Stimulated activated CD8-positive, alpha-beta memory T cell treated with anti-CD3 and anti-CD28 coated beads, Interleukin-15, amount 100 ng/mL, for 1 hour (primary cell): Measurements from ENCODE around the gene NPAS2.

Experiments used
- DNase-seq: peaks from one replicate; pipeline ENCODE4 v3.0.0-alpha.2; 2020; ENCODE audit warnings: low read depth

Gene NPAS2

GRCh38 chr2:100819370-100820272, at the start of gene NPAS2:
Gene NPAS2, plus strand, starts transcription at chr2:100820139. Its CDS starts 84,616 bp downstream, at chr2:100904755.
- no peak for DNase-seq

GRCh38 chr2:100771125-100771524, 48.8 kb upstream of the NPAS2 start:
- no peak for DNase-seq

- DNase-seq, result no peak
Observed at GRCh38 chr2:100773538-100773937, 46.4 kb upstream of the NPAS2 start.

GRCh38 chr2:100776445-100776844, 43.5 kb upstream of the NPAS2 start:
- no peak for DNase-seq

GRCh38 chr2:100778637-100779450, 41.1 kb upstream of the NPAS2 start:
- no peak for DNase-seq

GRCh38 chr2:100779908-100780202, 40.1 kb upstream of the NPAS2 start:
- DNase-seq, result no peak

- DNase-seq, result no peak
Observed at GRCh38 chr2:100780203-100781008, 39.5 kb upstream of the NPAS2 start.

- DNase-seq, result no peak
Observed at GRCh38 chr2:100781009-100781325, 39.0 kb upstream of the NPAS2 start.

- no peak for DNase-seq
Observed at GRCh38 chr2:100781523-100782379, 38.2 kb upstream of the NPAS2 start.

- no peak for DNase-seq
Observed at GRCh38 chr2:100782380-100782878, 37.5 kb upstream of the NPAS2 start.

GRCh38 chr2:100783987-100784386, 36.0 kb upstream of the NPAS2 start:
- no peak for DNase-seq

- no peak for DNase-seq
Observed at GRCh38 chr2:100784681-100785080, 35.3 kb upstream of the NPAS2 start.

- DNase-seq, result no peak
Observed at GRCh38 chr2:100785626-100786296, 34.2 kb upstream of the NPAS2 start.

- no peak for DNase-seq
Observed at GRCh38 chr2:100786297-100786658, 33.7 kb upstream of the NPAS2 start.

GRCh38 chr2:100786985-100787384, 33.0 kb upstream of the NPAS2 start:
- DNase-seq, result no peak

- DNase-seq, result no peak
Observed at GRCh38 chr2:100789361-100789760, 30.6 kb upstream of the NPAS2 start.

GRCh38 chr2:100791294-100791935, 28.5 kb upstream of the NPAS2 start:
- DNase-seq, result no peak

GRCh38 chr2:100791936-100792308, 28.0 kb upstream of the NPAS2 start:
- no peak for DNase-seq

- no peak for DNase-seq
Observed at GRCh38 chr2:100793220-100793619, 26.7 kb upstream of the NPAS2 start.

- no peak for DNase-seq
Observed at GRCh38 chr2:100793982-100794381, 26.0 kb upstream of the NPAS2 start.
